ENCODE results near the gene ITPR2.

GRCh38 chr12:26732005-26732908 is 100.7 kb downstream of the ITPR2 start:
- no peak for TF ChIP-seq HMGXB4 (CRISPR knock-in tag; IDR thresholded peaks at IDR 0.05; ENCODE audit: borderline replicate concordance)
- no peak for TF ChIP-seq MAX (IDR thresholded peaks at IDR 0.05)
- no peak for TF ChIP-seq USF2 (IDR thresholded peaks at IDR 0.05)
- no peak for TF ChIP-seq NR3C1 (IDR thresholded peaks at IDR 0.05)
- no peak for TF ChIP-seq POLR2A (IDR thresholded peaks at IDR 0.05; ENCODE audit: low read length)
- no peak for TF ChIP-seq CTCF (IDR thresholded peaks at IDR 0.05)
- TF ChIP-seq REST (IDR thresholded peaks at IDR 0.05) = no peak
- no peak for TF ChIP-seq HDAC2 (IDR thresholded peaks at IDR 0.05)
- no peak for TF ChIP-seq SMC3 (IDR thresholded peaks at IDR 0.05)
- TF ChIP-seq ESRRA (IDR thresholded peaks at IDR 0.05; ENCODE audit: borderline replicate concordance, low read length) = no peak
- TF ChIP-seq CEBPB (IDR thresholded peaks at IDR 0.05) = no peak
- TF ChIP-seq FOSL2 (IDR thresholded peaks at IDR 0.05) = no peak
- no peak for TF ChIP-seq FOSL2 (CRISPR knock-in tag; IDR thresholded peaks at IDR 0.05)
- TF ChIP-seq ZFP36 (IDR thresholded peaks at IDR 0.05; ENCODE audit: borderline replicate concordance, partially characterized antibody) = no peak
- TF ChIP-seq MAZ (IDR thresholded peaks at IDR 0.05; ENCODE audit: borderline replicate concordance, low read depth, low read length) = no peak

Measured in A549 (cell line).